Measurements from ENCODE around the gene XAGE3.

DNA sequence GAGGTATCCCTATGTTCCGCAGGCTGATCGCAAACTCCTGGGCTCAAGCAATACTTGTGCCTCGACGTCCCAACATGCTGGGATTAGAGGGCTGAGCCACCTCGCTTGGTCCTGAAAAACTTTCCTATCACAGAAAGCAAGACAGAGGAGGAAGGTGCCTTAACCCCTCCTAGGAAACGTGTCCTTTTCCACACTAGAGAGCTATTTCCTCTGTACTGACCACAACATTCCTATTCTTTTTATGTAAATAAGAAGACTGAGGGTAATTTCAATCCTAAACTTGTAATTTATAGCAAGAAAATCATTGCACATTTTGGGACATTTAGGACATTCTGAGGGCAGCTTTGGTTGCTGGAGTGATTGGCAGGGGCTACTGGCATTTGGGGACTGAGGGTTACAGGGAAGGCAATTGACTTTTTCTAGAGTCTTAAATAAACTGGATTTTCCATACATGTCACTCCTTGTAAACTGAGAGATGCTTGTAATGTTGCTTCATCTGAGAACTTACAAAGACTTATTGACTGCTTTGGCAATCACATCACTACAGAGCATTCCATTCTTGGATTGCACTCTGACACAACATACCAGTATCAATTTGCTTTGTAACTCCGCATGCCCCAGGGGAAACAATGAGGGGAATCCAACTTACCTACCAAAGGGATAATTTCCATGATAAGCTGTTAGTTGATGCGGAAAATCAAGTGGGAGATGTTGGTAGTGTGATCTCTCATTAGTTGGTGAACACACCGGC lies 15.6 kb downstream of the XAGE3 start:
- TF ChIP-seq EZH2phosphoT487 (IDR thresholded peaks at IDR 0.05; ENCODE audit: borderline replicate concordance): no peak
- TF ChIP-seq, protein P1, sequence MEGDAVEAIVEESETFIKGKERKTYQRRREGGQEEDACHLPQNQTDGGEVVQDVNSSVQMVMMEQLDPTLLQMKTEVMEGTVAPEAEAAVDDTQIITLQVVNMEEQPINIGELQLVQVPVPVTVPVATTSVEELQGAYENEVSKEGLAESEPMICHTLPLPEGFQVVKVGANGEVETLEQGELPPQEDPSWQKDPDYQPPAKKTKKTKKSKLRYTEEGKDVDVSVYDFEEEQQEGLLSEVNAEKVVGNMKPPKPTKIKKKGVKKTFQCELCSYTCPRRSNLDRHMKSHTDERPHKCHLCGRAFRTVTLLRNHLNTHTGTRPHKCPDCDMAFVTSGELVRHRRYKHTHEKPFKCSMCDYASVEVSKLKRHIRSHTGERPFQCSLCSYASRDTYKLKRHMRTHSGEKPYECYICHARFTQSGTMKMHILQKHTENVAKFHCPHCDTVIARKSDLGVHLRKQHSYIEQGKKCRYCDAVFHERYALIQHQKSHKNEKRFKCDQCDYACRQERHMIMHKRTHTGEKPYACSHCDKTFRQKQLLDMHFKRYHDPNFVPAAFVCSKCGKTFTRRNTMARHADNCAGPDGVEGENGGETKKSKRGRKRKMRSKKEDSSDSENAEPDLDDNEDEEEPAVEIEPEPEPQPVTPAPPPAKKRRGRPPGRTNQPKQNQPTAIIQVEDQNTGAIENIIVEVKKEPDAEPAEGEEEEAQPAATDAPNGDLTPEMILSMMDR (conservative IDR thresholded peaks at IDR 0.05; ENCODE audit: low read length): no peak
